Stimulated activated CD4-positive, alpha-beta T cell treated with anti-CD3 and anti-CD28 coated beads, Interleukin-1b, Interleukin-23, amount 100 ng/mL, for 4 hours (primary cell): ENCODE data around the gene RABL6.
"Not testable (repeated sequence)": the region's sequence is repeated elsewhere in the genome, so short reads cannot be mapped to it uniquely, and the experiment has no call there.

Experiments
- DNase-seq, 2 donors: peaks; one replicate each; pipeline ENCODE4 v3.0.0-alpha.2; 2020; ENCODE audit warnings: low read depth in 2 of 2

The RABL6 gene

DNA sequence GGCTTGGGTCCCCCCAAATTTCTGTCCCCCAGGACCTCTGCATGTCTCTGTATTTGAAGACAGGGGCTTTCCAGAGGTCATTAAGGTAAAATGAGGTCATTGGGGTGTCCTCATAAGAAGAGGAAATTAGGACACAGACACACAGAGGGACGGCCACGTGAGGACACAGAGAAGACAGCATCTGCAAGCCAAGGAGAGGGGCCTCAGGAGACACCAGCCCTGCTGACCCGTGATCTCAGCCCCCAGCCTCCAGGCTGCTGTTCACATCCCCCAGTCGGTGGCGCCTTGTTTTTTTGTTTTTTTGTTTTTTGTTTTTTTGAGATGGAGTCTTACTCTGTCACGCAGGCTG lies 12.8 kb upstream of the RABL6 start:
- DNase-seq: no peak

DNA sequence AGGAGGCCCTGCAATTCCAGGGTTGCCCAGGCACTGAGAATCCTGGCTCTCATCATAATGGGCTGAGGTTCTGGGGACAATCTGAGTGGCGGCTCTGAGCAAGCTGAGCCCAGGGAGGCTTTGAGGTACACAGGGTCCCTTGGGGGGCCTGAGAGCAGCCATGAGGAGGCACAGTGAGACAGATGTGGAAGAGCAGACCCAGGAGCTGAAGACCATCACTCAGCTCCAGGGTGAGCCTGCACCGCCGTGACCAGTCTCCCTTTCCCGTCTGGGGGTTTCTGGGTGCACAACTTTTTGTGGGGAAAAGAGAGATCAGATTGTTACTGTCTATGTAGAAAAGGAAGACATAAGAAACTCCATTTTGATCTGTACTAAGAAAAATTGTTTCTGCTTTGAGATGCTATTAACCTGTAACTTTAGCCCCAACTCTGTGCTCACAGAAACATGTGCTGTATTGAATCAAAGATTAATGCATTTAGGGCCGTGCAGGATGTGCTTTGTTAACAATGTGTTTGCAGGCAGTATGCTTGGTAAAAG lies 11.4 kb upstream of the RABL6 start, which contains the start of gene CCDC183:
CCDC183 (plus strand) TSS at position 101 of the 537 bp plus-strand sequence; CDS start at position 161, 60 bp downstream.
- no peak for DNase-seq

DNA sequence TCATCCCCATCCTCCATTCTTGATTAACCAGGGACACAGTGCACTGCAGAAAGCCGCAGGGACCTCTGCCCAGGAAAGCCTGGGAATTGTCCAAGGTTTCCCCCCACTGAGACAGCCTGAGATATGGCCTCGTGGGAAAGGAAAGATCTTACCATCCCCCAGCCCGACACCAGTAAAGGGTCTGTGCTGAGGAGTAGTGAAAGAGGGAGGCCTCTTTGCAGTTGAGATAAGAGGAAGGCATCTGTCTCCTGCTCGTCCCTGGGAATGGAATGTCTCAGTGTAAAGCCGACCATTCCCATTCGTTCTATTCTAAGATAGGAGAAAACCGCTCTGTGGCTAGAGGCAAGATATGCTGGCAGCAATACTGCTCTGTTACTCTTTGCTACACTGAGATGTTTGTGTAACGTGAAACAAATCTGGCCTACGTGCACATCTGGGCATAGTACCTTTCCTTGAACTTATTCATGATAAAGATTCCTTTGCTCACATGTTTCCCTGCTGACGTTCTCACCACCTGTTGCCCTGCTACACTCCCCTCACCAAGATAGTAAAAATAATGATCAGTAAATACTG lies 10.9 kb upstream of the RABL6 start:
- not testable (repeated sequence) for DNase-seq

DNA sequence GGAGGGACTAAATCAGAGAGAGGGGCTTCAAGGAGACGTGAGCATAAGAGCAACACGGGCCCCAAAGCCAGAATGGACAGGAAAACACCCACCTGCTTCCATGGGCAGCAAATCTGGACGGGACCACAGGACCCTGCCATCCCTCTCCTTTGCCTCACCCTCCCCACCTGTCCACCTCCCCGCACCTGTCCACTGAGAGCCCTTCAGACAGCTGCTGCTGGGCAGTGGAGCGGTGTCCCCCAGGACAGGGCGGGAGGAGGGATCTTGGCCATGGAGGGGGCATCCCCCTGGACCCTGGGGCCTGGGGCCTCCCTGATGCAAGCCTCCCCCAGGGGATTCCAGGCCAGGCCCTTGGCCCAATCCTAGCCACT lies 9.1 kb upstream of the RABL6 start:
- DNase-seq: no peak

DNA sequence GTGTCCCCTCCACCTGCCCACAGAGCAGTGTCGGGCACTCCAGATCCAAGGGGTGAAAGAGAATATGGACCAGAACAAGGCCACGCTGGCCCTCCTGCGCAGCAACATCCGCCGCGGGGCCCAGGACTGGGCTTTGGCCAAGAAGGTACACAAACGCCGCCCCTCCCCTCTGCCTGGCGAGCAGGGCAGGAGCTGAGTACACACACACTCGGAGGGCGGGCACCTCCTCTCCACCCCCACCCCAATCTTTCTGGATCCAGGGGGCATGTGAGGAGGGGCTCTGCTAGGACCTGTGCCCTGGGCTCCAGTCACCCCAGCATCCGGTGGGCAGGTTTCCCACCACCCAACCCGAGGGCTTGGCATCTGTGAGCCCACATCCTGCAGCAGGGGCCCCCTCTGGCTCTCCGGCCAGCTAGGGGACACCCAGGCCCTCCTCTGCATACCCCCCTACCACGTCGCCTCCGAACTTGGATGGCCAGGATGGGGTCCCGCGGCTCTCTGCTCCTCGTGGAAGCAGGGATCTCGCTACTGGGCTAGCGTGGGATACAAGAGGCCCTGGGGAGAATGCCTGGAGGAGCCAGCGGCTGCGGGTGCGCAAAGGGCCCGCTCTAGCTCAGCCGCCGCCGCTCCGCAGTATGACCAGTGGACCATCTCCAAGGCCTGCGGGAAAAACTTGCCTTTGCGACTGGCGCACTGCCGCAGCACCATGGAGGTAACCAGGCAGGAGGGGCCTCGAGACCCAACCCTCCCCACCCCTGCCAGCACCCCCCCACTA lies 8.5 kb upstream of the RABL6 start:
- no peak for DNase-seq

DNA sequence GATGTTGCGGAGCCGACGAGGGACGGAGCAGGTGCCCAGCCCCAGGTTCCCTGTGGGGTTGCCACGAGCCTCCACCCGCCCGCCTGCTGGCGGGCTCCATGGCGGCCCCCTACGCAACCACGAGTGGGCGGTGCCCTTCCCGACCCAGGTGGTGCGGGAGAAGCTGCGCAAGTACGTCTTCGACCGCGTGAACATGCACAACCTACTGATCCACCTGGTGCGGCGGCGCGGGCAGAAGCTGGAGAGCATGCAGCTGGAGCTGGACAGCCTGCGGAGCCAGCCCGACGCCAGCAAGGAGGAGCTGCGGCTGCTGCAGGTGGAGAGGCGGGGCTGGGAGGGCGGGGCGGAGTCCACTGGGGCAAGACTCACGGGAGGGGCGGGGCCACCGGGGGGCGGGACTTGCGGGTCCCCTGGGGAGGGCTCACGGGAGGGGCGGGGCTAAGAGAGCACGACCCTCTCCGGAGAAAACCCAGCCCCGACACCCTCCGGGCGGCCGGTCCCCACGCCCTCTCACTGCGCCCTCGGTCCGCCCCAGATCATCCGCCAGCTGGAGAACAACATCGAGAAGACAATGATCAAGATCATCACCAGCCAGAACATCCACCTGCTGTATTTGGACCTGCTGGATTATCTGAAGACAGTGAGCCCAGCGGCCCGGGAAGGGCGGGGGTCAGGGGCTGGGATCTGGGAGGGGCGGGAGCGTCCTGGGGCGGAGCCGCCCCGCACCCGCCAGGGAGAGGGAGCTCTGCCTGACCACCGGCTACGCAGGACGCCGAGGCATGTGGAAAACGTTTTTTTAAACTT lies 7.7 kb upstream of the RABL6 start:
- peak; percentile 92 for DNase-seq

DNA sequence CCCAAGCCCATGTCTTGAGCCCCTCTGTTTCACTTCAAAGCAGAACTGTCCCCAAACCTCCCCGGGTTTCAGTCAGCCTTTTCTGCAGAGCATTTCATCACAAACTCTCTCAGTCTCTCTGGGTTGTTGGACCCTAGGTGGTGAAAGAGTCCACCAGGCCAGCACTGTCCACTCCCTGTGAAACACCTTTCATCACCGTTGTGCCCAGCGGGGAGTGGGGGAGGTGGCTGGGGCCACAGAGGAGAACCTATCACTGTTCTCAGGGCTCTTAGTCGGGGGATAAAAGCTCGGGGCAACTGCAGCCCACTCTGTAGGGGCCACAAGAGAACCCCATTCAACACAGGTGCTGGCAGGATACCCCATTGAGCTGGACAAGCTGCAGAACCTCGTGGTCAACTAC lies 5.4 kb upstream of the RABL6 start:
- DNase-seq: no peak

DNA sequence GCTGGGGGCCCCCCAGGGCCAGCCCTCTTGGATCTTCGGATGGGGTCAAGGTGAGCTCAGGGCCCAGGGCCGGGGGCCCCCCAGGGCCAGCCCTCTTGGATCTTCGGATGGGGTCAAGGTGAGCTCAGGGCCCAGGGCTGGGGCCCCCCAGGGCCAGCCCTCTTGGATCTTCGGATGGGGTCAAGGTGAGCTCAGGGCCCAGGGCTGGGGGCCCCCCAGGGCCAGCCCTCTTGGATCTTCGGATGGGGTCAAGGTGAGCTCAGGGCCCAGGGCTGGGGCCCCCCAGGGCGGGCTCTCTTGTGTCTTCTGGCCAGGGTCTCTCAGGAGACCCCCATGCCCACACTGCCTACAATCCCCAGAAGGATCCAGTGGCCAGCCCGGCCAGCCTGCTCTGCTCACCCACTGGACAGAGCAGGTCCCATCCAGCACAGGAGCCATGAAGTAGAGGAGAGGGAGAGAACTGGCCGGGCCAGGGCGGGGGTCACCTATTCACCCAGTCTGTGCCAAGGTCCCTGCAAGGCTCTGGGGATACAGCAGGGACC lies 4.7 kb upstream of the RABL6 start:
- not testable (repeated sequence) for DNase-seq

DNA sequence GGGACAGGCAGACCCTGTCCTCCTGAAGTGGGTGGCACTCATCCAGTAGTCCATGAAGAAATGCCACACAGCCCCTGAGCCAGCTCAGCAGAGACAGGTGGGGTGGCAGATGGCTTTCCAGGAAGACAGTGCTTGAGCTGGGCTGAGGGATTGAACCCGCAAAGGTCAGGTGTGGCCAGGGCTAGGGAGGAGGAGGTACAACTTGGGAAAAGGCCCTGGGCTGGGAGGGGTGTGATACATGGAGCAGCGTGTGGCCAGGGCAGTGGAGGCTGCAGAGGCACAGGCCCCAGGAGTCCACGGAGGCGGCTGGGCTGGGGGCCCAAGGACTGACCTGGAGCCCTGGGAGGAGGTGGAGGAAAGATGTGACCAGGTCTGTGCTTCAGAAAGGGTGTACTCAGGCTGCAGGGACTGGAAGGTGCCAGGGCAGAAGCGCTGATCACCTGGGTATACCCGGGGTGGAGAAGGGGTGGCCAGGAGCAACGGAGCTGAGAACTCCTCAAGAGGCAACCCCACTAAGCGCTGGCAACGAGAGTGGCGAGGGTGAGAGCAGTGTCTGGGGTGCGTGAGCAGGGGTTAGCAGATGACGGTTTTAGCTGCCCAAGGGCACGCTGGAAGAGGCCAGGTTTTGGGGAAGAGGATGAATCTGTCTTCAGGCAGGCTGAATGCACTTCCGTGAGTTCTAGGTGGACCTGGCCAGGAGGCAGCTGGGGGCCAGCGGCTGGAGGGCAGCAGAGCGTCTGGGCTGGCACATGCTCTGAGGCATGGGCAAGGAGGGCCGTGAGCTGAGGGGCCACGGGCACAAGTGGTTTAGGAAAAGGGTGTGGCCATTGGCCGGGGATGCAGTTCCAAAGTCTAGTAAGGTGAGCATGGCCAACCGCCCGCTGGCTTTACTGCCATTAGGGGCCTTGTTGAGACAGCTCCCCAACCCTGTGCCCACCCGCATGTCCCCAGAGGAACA lies 3.9 kb upstream of the RABL6 start:
- no peak for DNase-seq

DNA sequence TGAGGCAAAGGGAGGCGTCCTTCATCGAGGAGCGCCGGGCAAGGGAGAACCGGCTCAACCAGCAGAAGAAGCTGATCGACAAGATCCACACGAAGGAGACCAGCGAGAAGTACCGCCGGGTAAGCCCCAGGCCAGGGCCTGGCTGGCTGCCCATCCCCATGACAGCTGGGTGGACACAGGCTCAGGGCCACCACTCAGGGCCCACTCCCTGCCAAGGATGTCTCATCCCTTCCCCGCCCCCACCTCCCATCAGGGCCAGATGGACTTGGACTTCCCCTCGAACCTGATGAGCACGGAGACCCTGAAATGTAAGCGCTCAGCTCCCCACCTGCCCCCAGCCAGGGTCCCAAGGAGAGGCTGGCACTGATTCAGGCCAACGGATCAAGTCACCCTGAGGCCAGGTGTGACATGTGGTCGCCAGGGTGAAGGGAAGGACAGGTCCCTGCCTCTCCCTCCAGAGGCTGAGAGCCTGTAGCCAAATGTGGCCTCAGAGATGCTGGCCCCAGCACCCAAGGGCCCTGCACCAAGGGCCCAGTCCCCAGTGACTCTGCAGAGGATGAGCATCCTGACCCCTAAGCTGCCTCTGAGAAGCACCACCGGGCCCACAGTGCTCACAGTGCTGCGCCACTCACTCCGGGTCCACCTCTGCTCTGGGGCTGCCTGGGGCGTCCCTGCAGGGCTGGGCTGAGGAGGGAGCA lies 3.1 kb upstream of the RABL6 start:
- no peak for DNase-seq

DNA sequence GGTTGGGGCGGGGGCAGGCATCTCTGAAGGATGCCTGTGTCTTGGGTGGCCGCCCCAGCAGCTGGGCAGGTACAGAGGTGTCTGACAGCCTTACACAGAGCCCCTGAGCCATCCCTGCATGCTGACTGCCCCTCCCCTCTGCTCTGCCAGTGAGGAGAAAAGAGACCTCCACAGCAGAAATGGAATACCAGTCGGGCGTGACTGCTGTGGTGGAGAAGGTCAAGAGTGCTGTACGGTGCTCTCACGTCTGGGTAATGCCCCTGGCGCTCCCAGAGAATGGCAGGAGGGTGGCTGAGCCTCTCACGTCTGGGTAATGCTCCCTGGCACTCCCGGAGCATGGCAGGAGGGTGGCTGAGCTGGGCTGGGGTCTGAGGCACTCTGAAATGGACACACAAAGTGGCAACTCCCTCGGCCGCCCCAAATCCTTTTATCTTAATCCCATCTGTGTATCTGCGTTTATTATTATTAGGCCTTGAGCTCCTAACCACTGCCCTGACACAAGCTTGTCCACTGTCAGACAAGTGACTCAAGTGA lies 2.5 kb upstream of the RABL6 start:
- no peak for DNase-seq

DNA sequence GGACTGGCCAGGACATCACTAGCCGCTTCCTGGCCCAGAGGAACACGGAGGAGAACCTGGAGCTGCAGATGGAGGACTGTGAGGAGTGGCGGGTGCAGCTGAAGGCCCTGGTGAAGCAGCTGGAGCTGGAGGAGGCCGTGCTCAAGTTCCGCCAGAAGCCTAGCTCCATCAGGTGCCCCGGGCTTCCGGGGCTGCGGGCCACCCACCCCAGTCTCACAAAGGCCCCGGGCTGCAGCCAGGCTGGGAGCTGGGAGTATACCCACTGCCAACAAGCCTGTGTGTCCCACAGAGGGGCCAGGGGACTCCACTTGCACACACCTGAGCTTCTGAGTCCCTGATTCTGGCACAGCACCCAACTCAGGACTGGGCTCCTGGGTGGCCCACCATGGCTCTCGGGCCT lies 1.7 kb upstream of the RABL6 start:
- no peak for DNase-seq

DNA sequence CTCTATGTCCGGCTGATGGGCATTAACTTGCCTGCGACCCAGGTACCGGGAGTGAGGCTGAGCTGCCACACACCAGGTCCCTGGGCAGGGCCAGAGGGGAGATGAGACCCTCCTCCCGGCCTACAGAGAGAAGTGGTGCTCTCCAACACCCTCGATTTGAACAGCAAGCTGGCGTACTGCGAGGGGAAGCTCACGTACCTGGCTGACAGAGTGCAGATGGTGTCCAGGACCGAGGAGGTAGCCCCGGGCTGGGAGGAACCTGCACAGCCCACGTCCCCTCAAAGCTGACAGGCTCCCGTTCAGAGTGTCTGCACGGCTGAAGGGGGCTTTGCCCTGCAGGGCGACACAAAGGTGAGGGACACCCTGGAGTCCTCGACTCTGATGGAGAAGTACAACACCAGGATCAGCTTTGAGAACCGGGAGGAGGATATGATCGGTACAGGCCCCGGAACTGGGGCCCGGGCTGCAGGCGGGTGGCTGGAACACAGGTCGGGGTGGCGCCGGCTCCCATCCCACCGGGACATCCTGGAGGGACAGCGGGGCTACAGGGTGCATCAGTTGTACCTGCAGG lies 1.0 kb upstream of the RABL6 start:
- no peak for DNase-seq

DNA sequence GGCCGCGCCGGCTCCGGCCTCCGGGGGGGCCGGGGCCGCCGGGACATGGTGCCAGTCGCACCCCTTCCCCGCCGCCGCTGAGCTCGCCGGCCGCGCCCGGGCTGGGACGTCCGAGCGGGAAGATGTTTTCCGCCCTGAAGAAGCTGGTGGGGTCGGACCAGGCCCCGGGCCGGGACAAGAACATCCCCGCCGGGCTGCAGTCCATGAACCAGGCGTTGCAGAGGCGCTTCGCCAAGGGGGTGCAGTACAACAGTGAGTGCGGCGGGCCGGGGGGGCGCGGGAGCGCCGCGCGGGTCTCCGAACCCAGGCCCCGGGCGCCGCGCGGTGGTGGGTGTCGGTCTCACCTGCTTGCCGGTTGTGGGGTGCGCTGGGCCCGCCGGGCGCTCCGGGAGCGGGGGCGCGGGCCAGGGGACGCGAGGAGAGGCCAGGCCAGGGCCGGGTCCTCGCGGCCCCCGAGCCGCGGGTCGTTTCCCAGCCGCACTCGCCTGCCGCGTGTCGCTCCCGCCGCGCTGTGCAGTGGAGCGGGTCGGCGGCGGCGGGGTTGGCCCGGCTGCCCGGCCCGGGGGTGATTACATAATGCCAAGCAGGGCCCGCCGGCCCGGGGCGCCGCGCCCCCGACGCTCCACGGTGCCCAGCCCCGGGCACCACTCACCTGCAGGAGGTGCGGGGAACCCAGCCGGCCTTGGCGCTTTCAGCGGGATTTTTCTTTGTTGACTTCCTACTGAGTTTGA lies 492 bp downstream of the RABL6 start:
- peak; percentile 39 to 46 for DNase-seq

DNA sequence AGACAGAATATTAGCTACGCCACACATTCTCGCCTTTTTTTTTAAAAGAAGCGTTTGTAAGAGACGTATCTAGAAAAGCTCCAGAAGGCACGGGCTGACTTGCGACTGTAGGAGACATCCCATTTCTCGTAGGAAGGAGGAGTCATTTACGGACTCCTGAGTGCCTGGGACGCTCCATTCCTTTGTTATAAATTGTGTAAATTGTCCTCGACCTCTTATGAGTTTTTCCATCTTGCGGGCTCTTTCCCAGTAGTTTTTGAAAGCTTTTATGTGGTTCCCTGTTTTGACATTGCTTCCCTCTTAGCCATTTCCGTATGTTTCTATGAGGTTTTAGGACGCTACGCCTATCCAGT lies 1.0 kb downstream of the RABL6 start:
- DNase-seq: no peak

DNA sequence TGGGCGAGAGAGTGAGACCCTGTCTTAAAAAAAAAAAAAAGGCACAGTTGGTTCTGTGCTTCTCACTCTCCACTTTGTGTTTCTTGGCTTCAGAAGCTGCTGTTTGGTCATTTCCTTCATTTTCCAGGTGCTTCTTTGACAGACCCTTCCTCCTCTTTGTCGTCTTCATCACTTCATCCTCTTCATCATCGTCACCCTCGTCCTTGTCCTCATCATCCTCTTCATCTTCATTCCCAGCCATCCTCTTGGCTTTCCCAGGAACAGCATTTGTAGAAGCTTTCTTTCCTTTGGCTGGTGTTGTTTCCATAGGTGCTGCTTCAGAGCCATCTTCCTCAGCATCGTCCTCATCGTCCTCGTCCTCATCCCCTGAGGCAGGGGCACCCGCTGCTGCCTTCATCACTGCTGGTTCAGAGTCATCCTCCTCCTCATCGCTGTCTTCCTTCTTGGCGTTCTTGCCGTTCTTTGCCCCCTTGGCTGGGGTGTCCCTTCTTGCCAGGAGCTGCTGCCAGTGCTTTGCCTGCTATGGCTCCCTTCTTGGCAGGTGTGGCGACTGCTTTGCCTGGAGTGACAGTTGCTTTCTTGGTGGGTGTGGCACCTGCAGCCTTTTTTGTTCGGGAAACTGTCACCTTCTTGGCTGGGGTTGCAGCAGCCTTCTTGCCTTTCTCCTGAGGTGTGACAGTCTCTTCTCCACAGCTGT lies 7.1 kb downstream of the RABL6 start:
- DNase-seq: no peak

DNA sequence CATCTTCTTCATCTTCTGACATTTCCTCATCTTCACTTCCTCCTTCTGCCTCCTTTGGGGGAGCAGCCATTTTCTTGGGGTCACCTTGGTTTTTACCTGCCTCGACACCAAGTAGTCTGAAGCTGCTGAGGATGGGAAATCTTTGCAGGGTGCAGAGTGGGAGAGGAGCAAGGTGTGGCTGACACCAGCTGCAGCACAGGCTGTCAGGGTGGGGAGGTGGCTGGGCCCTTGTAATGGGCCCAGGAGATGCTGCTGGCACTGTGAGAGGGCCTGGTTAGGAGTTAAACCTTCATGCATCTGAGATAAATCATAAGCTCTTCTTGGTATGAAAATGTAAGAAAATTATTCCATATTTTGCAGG lies 7.7 kb downstream of the RABL6 start:
- no peak for DNase-seq

DNA sequence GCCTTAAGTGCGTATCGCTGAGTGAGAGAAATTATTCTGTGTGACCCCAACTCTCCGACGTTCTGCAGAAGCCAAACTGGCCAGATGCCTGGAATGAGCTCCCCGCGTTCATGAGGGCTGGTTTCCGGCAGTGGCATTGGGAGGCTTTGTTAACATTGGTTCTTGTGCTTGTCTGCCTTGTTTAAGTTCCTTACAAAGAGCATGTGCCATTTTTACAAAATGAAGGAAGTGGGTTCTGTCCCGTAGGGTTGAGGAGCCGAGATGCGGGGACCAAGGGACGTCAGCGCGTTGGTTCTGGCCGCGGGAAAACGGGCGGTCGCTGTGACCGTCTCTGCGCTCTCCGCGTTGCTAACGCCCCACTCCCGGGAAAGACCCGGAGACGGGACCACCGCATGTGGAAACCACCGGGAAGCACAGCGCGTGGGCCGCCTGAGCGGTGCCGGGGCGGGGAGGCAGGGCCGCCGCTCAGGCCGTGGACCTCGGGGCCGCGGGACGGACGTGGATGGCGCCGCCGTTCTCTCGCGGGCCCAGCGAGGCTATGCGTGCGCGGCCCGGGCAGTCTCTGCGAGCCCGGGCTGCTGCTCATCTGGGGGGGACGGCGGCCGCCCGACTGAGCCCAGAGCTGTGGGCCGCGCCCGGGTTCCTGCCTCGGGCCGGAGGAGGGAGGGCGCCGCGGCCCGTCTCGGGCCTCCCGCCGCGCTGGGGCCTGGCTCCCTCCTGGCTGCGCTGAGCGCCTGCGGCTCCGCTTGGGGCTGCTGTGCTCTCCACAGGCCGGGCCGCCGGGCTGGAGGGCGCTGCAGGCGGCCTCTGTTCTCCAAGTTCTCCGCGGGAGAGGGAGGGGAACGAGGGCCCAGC lies 13.4 kb downstream of the RABL6 start:
- no peak for DNase-seq
